Activated CD4-positive, alpha-beta memory T cell treated with anti-CD3 and anti-CD28 coated beads, Interleukin-2, amount 10 ng/mL, durations not matched to agents 7 days and 5 days (primary cell): Measurements from ENCODE around the gene E2F2. TPM values are rescaled to one million over a fixed set of nuclear protein-coding genes. Genes with fewer than 3 reads are reported as not detected.

Experiments used
- CTCF ChIA-PET: fragments of 350-600 bp; sonication (Branson Sonifier 250); formaldehyde crosslinking; loops from one replicate; lab custom pipeline; 2021; ENCODE audit warnings: antibody characterized with exemption, inconsistent platforms; lab: Charles Lee
- POLR2A ChIA-PET: fragments of 350-600 bp; sonication (Branson Sonifier 250); formaldehyde crosslinking; loops from one replicate; lab custom pipeline; 2021; ENCODE audit warnings: antibody characterized with exemption; lab: Charles Lee
- DNase-seq: peaks from one replicate; pipeline ENCODE4 v3.0.0-alpha.2; 2020
- H3K27ac Mint-ChIP-seq: one replicate; pipeline ENCODE4 v1.8.0; 2021; ENCODE audit warnings: mild to moderate bottlenecking, mixed read lengths
- H3K27me3 Mint-ChIP-seq: one replicate; pipeline ENCODE4 v1.8.0; 2021; ENCODE audit warnings: mixed read lengths
- H3K36me3 Mint-ChIP-seq: one replicate; pipeline ENCODE4 v1.8.0; 2021; ENCODE audit warnings: low read depth, mixed read lengths
- H3K4me1 Mint-ChIP-seq: one replicate; pipeline ENCODE4 v1.8.0; 2021; ENCODE audit warnings: mixed read lengths
- H3K4me3 Mint-ChIP-seq: one replicate; pipeline ENCODE4 v1.8.0; 2021; ENCODE audit warnings: mild to moderate bottlenecking, mixed read lengths
- H3K9me3 Mint-ChIP-seq: one replicate; pipeline ENCODE4 v1.8.0; 2021; ENCODE audit warnings: mixed read lengths
- total RNA-seq, 2 experiments: library from RNA; stranded (reverse); gene quantifications; one replicate each; pipeline ENCODE4 v1.2.3, GENCODE V29; 2021

Gene E2F2, protein sequence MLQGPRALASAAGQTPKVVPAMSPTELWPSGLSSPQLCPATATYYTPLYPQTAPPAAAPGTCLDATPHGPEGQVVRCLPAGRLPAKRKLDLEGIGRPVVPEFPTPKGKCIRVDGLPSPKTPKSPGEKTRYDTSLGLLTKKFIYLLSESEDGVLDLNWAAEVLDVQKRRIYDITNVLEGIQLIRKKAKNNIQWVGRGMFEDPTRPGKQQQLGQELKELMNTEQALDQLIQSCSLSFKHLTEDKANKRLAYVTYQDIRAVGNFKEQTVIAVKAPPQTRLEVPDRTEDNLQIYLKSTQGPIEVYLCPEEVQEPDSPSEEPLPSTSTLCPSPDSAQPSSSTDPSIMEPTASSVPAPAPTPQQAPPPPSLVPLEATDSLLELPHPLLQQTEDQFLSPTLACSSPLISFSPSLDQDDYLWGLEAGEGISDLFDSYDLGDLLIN
- total RNA-seq: 10 to 100 TPM; 93.4 to 98.9 TPM

DNA sequence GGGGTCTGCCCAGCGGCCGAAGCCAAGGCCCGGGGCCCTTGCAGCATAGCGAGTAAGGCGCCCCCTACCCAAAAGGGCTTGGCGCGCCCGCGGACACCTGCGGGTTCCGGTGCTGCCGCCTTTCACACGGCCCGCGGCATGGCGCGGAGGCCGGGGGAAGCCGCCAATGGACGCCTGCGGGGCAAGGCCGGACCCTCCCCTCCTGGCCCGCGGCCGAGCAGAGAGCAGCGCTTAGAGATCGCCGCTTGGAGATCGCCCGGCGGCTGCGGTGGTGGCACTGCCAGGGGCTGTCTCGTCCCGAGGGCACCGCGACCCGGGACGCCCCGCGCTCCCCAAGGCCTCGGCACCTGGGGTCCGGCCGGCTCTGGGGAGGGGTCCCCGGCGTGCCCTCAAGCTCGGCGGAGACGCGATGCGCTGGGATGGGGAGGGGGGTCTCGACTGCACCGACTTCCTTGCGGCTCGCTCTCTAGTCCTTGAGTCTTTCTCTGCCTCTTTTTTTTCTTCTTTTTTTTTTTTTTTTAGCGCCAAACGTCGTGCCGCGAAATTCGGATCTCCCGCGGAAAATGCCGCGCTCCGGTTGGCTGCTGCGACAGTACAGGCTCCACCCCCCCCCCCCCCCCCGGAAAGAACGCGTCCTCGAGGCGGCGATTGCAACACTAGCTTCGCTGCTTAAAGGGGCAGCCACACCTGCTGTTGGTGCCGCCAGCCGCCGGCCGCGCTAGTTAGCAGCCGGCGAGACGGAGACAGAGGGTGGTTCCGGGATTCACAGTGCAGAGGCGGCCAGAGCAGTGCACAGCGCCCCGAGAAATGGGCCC, at the start of gene E2F2:
Gene E2F2, minus strand, starts transcription at position 487 of the 815 bp plus-strand sequence. Its CDS starts 440 bp downstream, at position 47.
- H3K36me3 Mint-ChIP-seq: peaks cover 46% of the 10 kb centered on the region
- H3K27ac Mint-ChIP-seq: peak within 1 kb of the TSS; percentile 97
- H3K4me3 Mint-ChIP-seq: peak within 1 kb of the TSS; percentile 99
- POLR2A ChIA-PET: interaction anchor here (0.8 to 15.2 kb wide), 21 partner anchors 8 to 429 kb away, joined by 3 to 121 read pairs (median 7); partner anchors contain the start of genes ELOA, HNRNPR, ID3 and PNRC2
- CTCF ChIA-PET: interaction anchor here (0.7 to 12.4 kb wide), 7 partner anchors 9 to 1343 kb away, joined by 3 to 192 read pairs (median 12); no protein-coding TSS in a partner anchor
- peaks cover 72% of the 10 kb centered on the region for H3K4me1 Mint-ChIP-seq
- H3K27me3 Mint-ChIP-seq: peaks cover 2% of the 10 kb centered on the region
- DNase-seq: peak; percentile 88
- H3K9me3 Mint-ChIP-seq: no peaks in the 10 kb centered on the region

- CTCF ChIA-PET: no interaction called here
- H3K36me3 Mint-ChIP-seq: no peaks in the 10 kb centered on the region
- H3K4me3 Mint-ChIP-seq: no peak overlapping the region
- POLR2A ChIA-PET: no interaction called here
- no peak for DNase-seq
- H3K9me3 Mint-ChIP-seq: no peaks in the 10 kb centered on the region
- H3K27ac Mint-ChIP-seq: no peak overlapping the region
- peaks cover 23% of the 10 kb centered on the region for H3K4me1 Mint-ChIP-seq
- H3K27me3 Mint-ChIP-seq: peaks cover 11% of the 10 kb centered on the region
Measured at GRCh38 chr1:23578997-23579363, 47.9 kb upstream of the E2F2 start.

DNA sequence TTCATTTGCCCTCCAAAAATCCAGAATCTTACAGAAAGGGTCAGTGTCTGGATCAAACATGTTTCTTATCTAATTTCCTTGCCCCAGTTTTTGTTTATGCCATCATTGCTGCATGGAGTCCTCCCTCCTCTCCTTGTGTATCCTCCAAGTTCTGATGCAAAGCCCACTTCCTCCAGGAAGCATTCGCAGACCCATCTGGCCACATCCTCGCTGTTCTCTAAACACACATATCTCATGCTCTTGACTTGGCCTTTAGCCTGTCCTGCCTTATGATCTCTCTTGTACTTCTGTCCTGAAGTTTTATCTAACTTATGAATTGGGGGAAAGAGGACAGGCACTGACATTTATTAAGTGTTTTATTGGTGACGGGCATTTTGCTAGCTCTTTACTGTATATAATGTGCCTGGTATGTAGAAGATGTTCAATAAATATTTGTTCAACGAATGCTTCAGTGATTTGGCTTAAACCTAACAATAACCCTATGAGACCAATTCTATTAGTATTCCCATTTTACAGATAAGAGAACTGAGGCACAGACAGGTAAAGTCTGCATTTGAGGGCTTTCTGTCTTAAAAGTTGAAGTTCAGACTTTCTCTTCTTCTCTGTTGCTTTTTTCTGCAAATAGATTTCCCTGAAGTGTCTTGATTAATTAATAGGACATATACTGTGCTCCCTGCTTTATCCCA, 47.4 kb upstream of the E2F2 start:
- H3K36me3 Mint-ChIP-seq: no peaks in the 10 kb centered on the region

GRCh38 chr1:23577056-23578004, 46.3 kb upstream of the E2F2 start:
- CTCF ChIA-PET: interaction anchor here (0.7 to 4.0 kb wide), 15 partner anchors 11 to 868 kb away, joined by 3 to 28 read pairs (median 4); partner anchors contain the start of gene ID3

More for the DNA sequence above, 47.4 kb upstream of the E2F2 start:
- H3K27me3 Mint-ChIP-seq: peaks cover 11% of the 10 kb centered on the region
- ChIA-PET CTCF (interaction anchor here (1.5 to 4.0 kb wide), 3 partner anchors 22 to 56 kb away, joined by 4 to 28 read pairs (median 6); no protein-coding TSS in a partner anchor), POLR2A (interaction anchor here (1.2 to 2.6 kb wide), 4 partner anchors 19 to 41 kb away, joined by 3 to 19 read pairs (median 9); partner anchors contain the start of gene ID3)
- no peaks in the 10 kb centered on the region for H3K9me3 Mint-ChIP-seq
- no peak for DNase-seq
- H3K4me3 Mint-ChIP-seq: no peak overlapping the region
- H3K4me1 Mint-ChIP-seq: peaks cover 23% of the 10 kb centered on the region
- H3K27ac Mint-ChIP-seq: peak overlapping the region; percentile 60

GRCh38 chr1:23576338-23577055, 45.5 kb upstream of the E2F2 start:
- no peak for DNase-seq
- H3K27me3 Mint-ChIP-seq: peaks cover 14% of the 10 kb centered on the region
- no peak overlapping the region for H3K27ac Mint-ChIP-seq
- no peak overlapping the region for H3K4me3 Mint-ChIP-seq
- H3K9me3 Mint-ChIP-seq: no peaks in the 10 kb centered on the region
- peaks cover 23% of the 10 kb centered on the region for H3K4me1 Mint-ChIP-seq
- H3K36me3 Mint-ChIP-seq: no peaks in the 10 kb centered on the region
- ChIA-PET CTCF (interaction anchor here (0.9 to 4.0 kb wide), 12 partner anchors 11 to 195 kb away, joined by 3 to 28 read pairs (median 4); partner anchors contain the start of gene ID3), POLR2A (interaction anchor here (0.7 to 2.6 kb wide), 12 partner anchors 11 to 232 kb away, joined by 3 to 19 read pairs (median 4); partner anchors contain the start of genes HNRNPR and ID3)

More at GRCh38 chr1:23577056-23578004, 46.3 kb upstream of the E2F2 start:
- POLR2A ChIA-PET: interaction anchor here (0.6 to 2.6 kb wide), 15 partner anchors 11 to 233 kb away, joined by 3 to 19 read pairs (median 4); partner anchors contain the start of genes HNRNPR and ID3
- Mint-ChIP-seq H3K27me3 (peaks cover 12% of the 10 kb centered on the region), H3K4me3 (no peak overlapping the region), H3K9me3 (no peaks in the 10 kb centered on the region), H3K27ac (peak overlapping the region; percentile 69), H3K4me1 (peaks cover 23% of the 10 kb centered on the region), H3K36me3 (no peaks in the 10 kb centered on the region)
- peak; percentile 51 for DNase-seq

DNA sequence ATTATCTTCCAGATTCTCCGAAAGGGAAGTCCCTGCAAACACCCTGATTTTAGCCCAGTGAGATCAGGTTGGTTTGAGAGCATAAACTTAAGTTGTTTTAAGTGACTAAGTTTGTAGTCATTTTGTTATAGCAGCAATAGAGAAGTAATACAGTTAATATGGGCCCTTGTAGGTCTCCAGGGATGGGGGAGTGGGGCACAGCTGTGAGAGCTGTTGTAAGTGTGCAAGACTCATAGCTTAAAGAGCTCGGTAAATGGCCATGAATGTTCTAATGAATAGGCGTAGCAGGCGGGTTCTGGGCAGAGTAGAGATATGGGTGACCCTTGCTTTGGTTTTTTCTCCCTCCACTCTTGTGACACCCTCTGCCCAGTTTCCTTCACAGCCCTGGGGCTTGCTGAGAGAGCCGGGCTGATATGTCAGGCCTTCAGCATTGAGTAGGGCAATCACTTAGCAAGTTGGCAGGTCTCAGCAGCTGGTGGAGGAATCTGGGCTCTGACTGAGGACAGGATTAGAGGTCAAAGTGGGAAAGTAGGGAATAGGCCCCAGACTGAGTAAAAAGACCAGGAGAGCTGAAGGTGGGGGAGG, 44.3 kb upstream of the E2F2 start:
- CTCF ChIA-PET: interaction anchor here (0.7 to 4.0 kb wide), 3 partner anchors 38 to 61 kb away, joined by 3 to 28 read pairs (median 7); no protein-coding TSS in a partner anchor
- Mint-ChIP-seq H3K27ac (no peak overlapping the region), H3K27me3 (peaks cover 22% of the 10 kb centered on the region), H3K4me3 (no peak overlapping the region), H3K4me1 (peaks cover 23% of the 10 kb centered on the region), H3K36me3 (no peaks in the 10 kb centered on the region), H3K9me3 (no peaks in the 10 kb centered on the region)
- DNase-seq: no peak
- POLR2A ChIA-PET: interaction anchor here (0.5 to 2.6 kb wide), 3 partner anchors 15 to 51 kb away, joined by 3 to 19 read pairs (median 3); partner anchors contain the start of gene ID3

DNA sequence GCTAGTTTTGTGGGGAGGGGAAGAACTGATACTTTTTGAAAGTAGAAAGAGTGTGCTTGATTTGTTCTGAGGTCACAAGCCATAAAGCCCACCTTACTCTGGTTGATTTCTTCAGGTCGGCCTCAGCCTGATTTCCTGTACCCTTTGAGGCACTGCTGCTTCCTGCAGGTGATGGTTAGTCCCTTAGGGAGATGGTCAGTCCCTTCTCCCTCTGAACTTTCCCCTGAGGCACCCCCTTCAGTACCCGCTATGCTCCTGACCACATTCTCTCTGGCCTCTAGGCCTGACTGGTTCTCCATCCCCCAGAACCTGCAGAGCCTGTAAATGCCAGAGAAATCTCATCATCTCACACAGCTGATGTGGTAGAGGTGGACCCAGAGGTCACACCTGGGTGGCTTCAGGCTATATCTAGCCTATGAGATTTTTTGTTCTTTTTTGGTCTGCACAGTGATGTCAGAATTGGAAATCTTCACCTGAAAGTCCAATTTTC, 43.3 kb upstream of the E2F2 start:
- Mint-ChIP-seq H3K4me1 (peaks cover 23% of the 10 kb centered on the region), H3K9me3 (no peaks in the 10 kb centered on the region), H3K27ac (no peak overlapping the region), H3K27me3 (peaks cover 30% of the 10 kb centered on the region), H3K4me3 (no peak overlapping the region), H3K36me3 (no peaks in the 10 kb centered on the region)
- no peak for DNase-seq
- ChIA-PET CTCF (interaction anchor here (0.5 to 4.0 kb wide), 3 partner anchors 48 to 63 kb away, joined by 4 to 28 read pairs (median 4); no protein-coding TSS in a partner anchor), POLR2A (interaction anchor here (0.6 to 1.3 kb wide), 2 partner anchors 14 to 370 kb away, joined by 3 read pairs; no protein-coding TSS in a partner anchor)

DNA sequence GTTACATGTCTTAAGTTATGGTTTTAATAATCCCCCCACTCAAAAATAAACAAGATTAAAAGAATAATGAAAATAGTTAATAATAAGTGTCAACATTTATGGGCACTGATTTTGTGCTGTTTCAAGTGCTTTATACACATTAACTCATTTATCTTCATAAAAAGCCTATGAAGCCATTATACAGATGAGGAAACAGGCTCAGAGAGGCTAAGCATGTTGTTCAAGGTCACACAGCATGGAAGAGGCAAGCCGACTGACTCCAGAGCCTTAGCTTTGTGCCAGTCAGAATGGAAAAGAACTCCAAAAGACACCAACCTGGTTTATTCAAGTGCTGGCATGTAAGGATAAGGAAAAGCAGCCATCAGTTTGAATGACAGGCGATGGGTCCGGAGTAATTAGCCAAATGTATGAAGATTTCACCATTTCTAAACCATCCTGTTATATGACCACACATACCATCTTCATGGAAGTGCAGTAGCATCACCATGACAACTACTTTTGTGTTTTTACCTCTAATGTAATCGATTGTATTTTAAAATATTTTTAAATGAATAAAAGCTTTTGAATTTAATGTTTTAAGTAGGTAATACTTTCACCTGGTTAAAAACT, 42.6 kb upstream of the E2F2 start:
- Mint-ChIP-seq H3K27me3 (peaks cover 36% of the 10 kb centered on the region), H3K9me3 (no peaks in the 10 kb centered on the region), H3K4me3 (no peak overlapping the region), H3K36me3 (no peaks in the 10 kb centered on the region), H3K4me1 (peaks cover 20% of the 10 kb centered on the region), H3K27ac (no peak overlapping the region)
- DNase-seq: no peak
- ChIA-PET CTCF (interaction anchor here (0.5 to 1.6 kb wide), 3 partner anchors 49 to 63 kb away, joined by 4 to 6 read pairs (median 4); no protein-coding TSS in a partner anchor), POLR2A (interaction anchor here (0.6 kb wide), 1 partner anchor 369 kb away, joined by 3 read pairs; no protein-coding TSS in a partner anchor)

DNA sequence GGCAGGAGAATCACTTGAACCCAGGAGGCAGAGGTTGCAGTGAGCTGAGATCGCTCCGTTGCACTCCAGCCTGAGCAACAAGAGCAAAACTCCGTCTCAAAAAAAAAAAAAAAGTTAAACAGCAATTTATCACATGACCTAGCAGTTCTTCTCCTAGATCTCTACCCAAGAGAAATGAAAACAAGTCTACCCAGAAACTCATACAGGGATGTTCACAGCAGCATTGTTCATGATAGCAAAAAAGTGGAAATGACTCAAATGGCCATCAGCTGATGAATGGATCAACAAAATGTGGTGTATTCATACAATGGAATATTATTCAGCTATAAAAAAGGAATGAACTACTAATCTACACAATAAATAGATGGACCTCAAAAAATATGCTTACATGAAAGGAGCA, 40.4 kb upstream of the E2F2 start:
- no peak overlapping the region for H3K4me3 Mint-ChIP-seq
- no peak overlapping the region for H3K27ac Mint-ChIP-seq
- H3K4me1 Mint-ChIP-seq: peaks cover 6% of the 10 kb centered on the region
- H3K36me3 Mint-ChIP-seq: no peaks in the 10 kb centered on the region
- ChIA-PET CTCF (interaction anchor here (1.3 to 1.9 kb wide), 2 partner anchors 12 to 66 kb away, joined by 5 to 7 read pairs; partner anchors contain the start of gene ID3), POLR2A (no interaction called here)
- H3K9me3 Mint-ChIP-seq: no peaks in the 10 kb centered on the region
- H3K27me3 Mint-ChIP-seq: peaks cover 49% of the 10 kb centered on the region
- DNase-seq: no peak
